Stimulated activated CD4-positive, alpha-beta T cell treated with anti-CD3 and anti-CD28 coated beads, Interleukin-15, amount 100 ng/mL, for 48 hours (primary cell): Measurements from ENCODE around the gene USP17L20.
"Not testable (repeated sequence)": the region's sequence is repeated elsewhere in the genome, so short reads cannot be mapped to it uniquely, and the experiment has no call there.

Experiments
- DNase-seq, 2 donors: peaks; one replicate each; pipeline ENCODE4 v3.0.0-alpha.2; 2020; ENCODE audit warnings: low read depth in 2 of 2

The USP17L20 gene

GRCh38 chr4:9257824-9258223 is at the start of gene USP17L20:
USP17L20 (plus strand) TSS chr4:9258124; CDS start chr4:9258124, 0 bp downstream.
- DNase-seq, result not testable (repeated sequence)

GRCh38 chr4:9210357-9210756 is 47.6 kb upstream of the USP17L20 start, which contains the start of gene USP17L10:
USP17L10 (plus strand) TSS chr4:9210657; CDS start chr4:9210657, 0 bp downstream.
- not testable (repeated sequence) for DNase-seq

- not testable (repeated sequence) for DNase-seq
Measured at GRCh38 chr4:9214701-9215100, 43.2 kb upstream of the USP17L20 start.

GRCh38 chr4:9215105-9215504 is 42.8 kb upstream of the USP17L20 start, which contains the start of gene USP17L11:
USP17L11 (plus strand) TSS chr4:9215405; CDS start chr4:9215405, 0 bp downstream.
- not testable (repeated sequence) for DNase-seq

- not testable (repeated sequence) for DNase-seq
Measured at GRCh38 chr4:9219852-9220251, 38.1 kb upstream of the USP17L20 start, which contains the start of gene USP17L12. USP17L12 (plus strand) TSS chr4:9220152; CDS start chr4:9220152, 0 bp downstream.

GRCh38 chr4:9224596-9224995 is 33.3 kb upstream of the USP17L20 start, which contains the start of gene USP17L13:
USP17L13 (plus strand) TSS chr4:9224896; CDS start chr4:9224896, 0 bp downstream.
- not testable (repeated sequence) for DNase-seq

- not testable (repeated sequence) for DNase-seq
Measured at GRCh38 chr4:9230249-9230648, 27.7 kb upstream of the USP17L20 start.

GRCh38 chr4:9234085-9234484 is 23.8 kb upstream of the USP17L20 start, which contains the start of gene USP17L15:
USP17L15 (plus strand) TSS chr4:9234385; CDS start chr4:9234385, 0 bp downstream.
- not testable (repeated sequence) for DNase-seq

- not testable (repeated sequence) for DNase-seq
Measured at GRCh38 chr4:9238461-9238860, 19.5 kb upstream of the USP17L20 start.

GRCh38 chr4:9243579-9243978 is 14.3 kb upstream of the USP17L20 start, which contains the start of gene USP17L17:
USP17L17 (plus strand) TSS chr4:9243879; CDS start chr4:9243879, 0 bp downstream.
- DNase-seq, result not testable (repeated sequence)

GRCh38 chr4:9247953-9248680 is 9.8 kb upstream of the USP17L20 start, which contains the start of gene USP17L18:
USP17L18 (plus strand) TSS chr4:9248630; CDS start chr4:9248630, 0 bp downstream.
- not testable (repeated sequence) for DNase-seq

GRCh38 chr4:9253078-9253477 is 4.8 kb upstream of the USP17L20 start, which contains the start of gene USP17L19:
USP17L19 (plus strand) TSS chr4:9253378; CDS start chr4:9253378, 0 bp downstream.
- DNase-seq, result not testable (repeated sequence)

GRCh38 chr4:9262572-9262971 is 4.6 kb downstream of the USP17L20 start, which contains the start of gene USP17L21:
USP17L21 (plus strand) TSS chr4:9262872; CDS start chr4:9262872, 0 bp downstream.
- not testable (repeated sequence) for DNase-seq

GRCh38 chr4:9267319-9267718 is 9.4 kb downstream of the USP17L20 start, which contains the start of gene USP17L22:
USP17L22 (plus strand) TSS chr4:9267619; CDS start chr4:9267619, 0 bp downstream.
- not testable (repeated sequence) for DNase-seq

GRCh38 chr4:9271719-9272118 is 13.8 kb downstream of the USP17L20 start:
- not testable (repeated sequence) for DNase-seq
